NCI-H1105 (cell line): ENCODE results near the gene BABAM2.

ENCODE experiments used
- DNase-seq: peaks from one replicate; lab custom pipeline; 2025; lab: John Stamatoyannopoulos, UW

The BABAM2 gene

GRCh38 chr2:28282248-28282647 lies 391.7 kb downstream of the BABAM2 start:
- DNase-seq, result no peak

- DNase-seq, result no peak
Observed at GRCh38 chr2:28282861-28283646, 392.5 kb downstream of the BABAM2 start.

GRCh38 chr2:28283861-28284260 lies 393.3 kb downstream of the BABAM2 start:
- DNase-seq, result no peak

GRCh38 chr2:28286678-28287077 lies 396.1 kb downstream of the BABAM2 start:
- no peak for DNase-seq

- DNase-seq, result no peak
Observed at GRCh38 chr2:28287256-28287915, 396.9 kb downstream of the BABAM2 start.

GRCh38 chr2:28288620-28289019 lies 398.1 kb downstream of the BABAM2 start:
- DNase-seq, result no peak

GRCh38 chr2:28291811-28292440 lies 401.4 kb downstream of the BABAM2 start:
- no peak for DNase-seq

- no peak for DNase-seq
Observed at GRCh38 chr2:28292491-28292890, 402.0 kb downstream of the BABAM2 start.

- no peak for DNase-seq
Observed at GRCh38 chr2:28293416-28293815, 402.9 kb downstream of the BABAM2 start.

- DNase-seq, result no peak
Observed at GRCh38 chr2:28294451-28294850, 403.9 kb downstream of the BABAM2 start.

GRCh38 chr2:28296243-28296642 lies 405.7 kb downstream of the BABAM2 start:
- DNase-seq, result no peak

- no peak for DNase-seq
Observed at GRCh38 chr2:28296904-28297303, 406.4 kb downstream of the BABAM2 start.

GRCh38 chr2:28297531-28297930 lies 407.0 kb downstream of the BABAM2 start:
- no peak for DNase-seq

- DNase-seq, result no peak
Observed at GRCh38 chr2:28298406-28298805, 407.9 kb downstream of the BABAM2 start.

GRCh38 chr2:28300485-28301341 lies 410.2 kb downstream of the BABAM2 start:
- no peak for DNase-seq

GRCh38 chr2:28305202-28305601 lies 414.7 kb downstream of the BABAM2 start:
- DNase-seq, result no peak

GRCh38 chr2:28310107-28310506 lies 419.6 kb downstream of the BABAM2 start:
- DNase-seq, result no peak

- no peak for DNase-seq
Observed at GRCh38 chr2:28311660-28312249, 421.2 kb downstream of the BABAM2 start.

- no peak for DNase-seq
Observed at GRCh38 chr2:28312307-28313219, 422.0 kb downstream of the BABAM2 start.

GRCh38 chr2:28313220-28313784 lies 422.8 kb downstream of the BABAM2 start:
- no peak for DNase-seq
